ENCODE measurements around the gene NDUFC2.

NDUFC2 gene

GRCh38 chr11:78079232-78080083, at the start of gene NDUFC2:
Gene NDUFC2 (minus strand): TSS chr11:78079862. CDS start chr11:78079744, 118 bp downstream.
- DNase-seq (ENCODE audit: low read depth in 1 of 2, low spot score in 1 of 2): peak; percentile 77 to 90
- in situ Hi-C loops (cut with HindIII; ENCODE audit: low pct_unique_long_range_greater_than_20kb, low sequenced_read_pairs): no loop called here
- TF ChIP-seq JUND (IDR thresholded peaks at IDR 0.05; ENCODE audit: low read depth): no peak

GRCh38 chr11:78127403-78127802, 47.7 kb upstream of the NDUFC2 start:
- in situ Hi-C loops (cut with HindIII; ENCODE audit: low pct_unique_long_range_greater_than_20kb, low sequenced_read_pairs): no loop called here
- peak in 1 of 2 experiments; percentile 23 for DNase-seq (ENCODE audit: low read depth in 1 of 2, low spot score in 1 of 2)
- no peak for TF ChIP-seq JUND (IDR thresholded peaks at IDR 0.05; ENCODE audit: low read depth)

- in situ Hi-C loops (cut with HindIII; ENCODE audit: low pct_unique_long_range_greater_than_20kb, low sequenced_read_pairs): no loop called here
- no peak for TF ChIP-seq JUND (IDR thresholded peaks at IDR 0.05; ENCODE audit: low read depth)
These were observed 33.1 kb upstream of the NDUFC2 start for GRCh38 chr11:78112582-78113275.

GRCh38 chr11:78111298-78111697, 31.6 kb upstream of the NDUFC2 start:
- DNase-seq (ENCODE audit: low read depth in 1 of 2, low spot score in 1 of 2): no peak
- in situ Hi-C loops (cut with HindIII; ENCODE audit: low pct_unique_long_range_greater_than_20kb, low sequenced_read_pairs): no loop called here

More at GRCh38 chr11:78112582-78113275, 33.1 kb upstream of the NDUFC2 start:
- DNase-seq (ENCODE audit: low read depth in 1 of 2, low spot score in 1 of 2): no peak

GRCh38 chr11:78110830-78111229, 31.2 kb upstream of the NDUFC2 start:
- no peak for TF ChIP-seq JUND (IDR thresholded peaks at IDR 0.05; ENCODE audit: low read depth)
- in situ Hi-C loops (cut with HindIII; ENCODE audit: low pct_unique_long_range_greater_than_20kb, low sequenced_read_pairs): no loop called here
- DNase-seq (ENCODE audit: low read depth in 1 of 2, low spot score in 1 of 2): no peak

More at GRCh38 chr11:78111298-78111697, 31.6 kb upstream of the NDUFC2 start:
- no peak for TF ChIP-seq JUND (IDR thresholded peaks at IDR 0.05; ENCODE audit: low read depth)

- DNase-seq (ENCODE audit: low read depth in 1 of 2, low spot score in 1 of 2): no peak
- in situ Hi-C loops (cut with HindIII; ENCODE audit: low pct_unique_long_range_greater_than_20kb, low sequenced_read_pairs): no loop called here
- no peak for TF ChIP-seq JUND (IDR thresholded peaks at IDR 0.05; ENCODE audit: low read depth)
These were observed 30.7 kb upstream of the NDUFC2 start for GRCh38 chr11:78110351-78110750.

GRCh38 chr11:78109081-78110015, 29.7 kb upstream of the NDUFC2 start:
- in situ Hi-C loops (cut with HindIII; ENCODE audit: low pct_unique_long_range_greater_than_20kb, low sequenced_read_pairs): no loop called here
- no peak for TF ChIP-seq JUND (IDR thresholded peaks at IDR 0.05; ENCODE audit: low read depth)
- no peak for DNase-seq (ENCODE audit: low read depth in 1 of 2, low spot score in 1 of 2)

- in situ Hi-C loops (cut with HindIII; ENCODE audit: low pct_unique_long_range_greater_than_20kb, low sequenced_read_pairs): no loop called here
- TF ChIP-seq JUND (IDR thresholded peaks at IDR 0.05; ENCODE audit: low read depth): no peak
- DNase-seq (ENCODE audit: low read depth in 1 of 2, low spot score in 1 of 2): no peak
These were observed 21.2 kb upstream of the NDUFC2 start for GRCh38 chr11:78100676-78101472.

GRCh38 chr11:78100261-78100660, 20.6 kb upstream of the NDUFC2 start:
- peak in 1 of 2 experiments; percentile 14 for DNase-seq (ENCODE audit: low read depth in 1 of 2, low spot score in 1 of 2)
- no peak for TF ChIP-seq JUND (IDR thresholded peaks at IDR 0.05; ENCODE audit: low read depth)
- in situ Hi-C loops (cut with HindIII; ENCODE audit: low pct_unique_long_range_greater_than_20kb, low sequenced_read_pairs): no loop called here

GRCh38 chr11:78099666-78100065, 20.0 kb upstream of the NDUFC2 start:
- peak in 1 of 2 experiments; percentile 36 for DNase-seq (ENCODE audit: low read depth in 1 of 2, low spot score in 1 of 2)
- TF ChIP-seq JUND (IDR thresholded peaks at IDR 0.05; ENCODE audit: low read depth): no peak
- in situ Hi-C loops (cut with HindIII; ENCODE audit: low pct_unique_long_range_greater_than_20kb, low sequenced_read_pairs): no loop called here

GRCh38 chr11:78097666-78098385, 18.2 kb upstream of the NDUFC2 start:
- DNase-seq (ENCODE audit: low read depth in 1 of 2, low spot score in 1 of 2): no peak
- TF ChIP-seq JUND (IDR thresholded peaks at IDR 0.05; ENCODE audit: low read depth): no peak
- in situ Hi-C loops (cut with HindIII; ENCODE audit: low pct_unique_long_range_greater_than_20kb, low sequenced_read_pairs): no loop called here

Data from T47D (cell line).